ENCODE data around the gene HAUS1. TPM values are rescaled to one million over a fixed set of nuclear protein-coding genes. Genes with fewer than 3 reads are reported as not detected.
"Not testable (repeated sequence)": the region's sequence is repeated elsewhere in the genome, so short reads cannot be mapped to it uniquely, and the experiment has no call there.

HAUS1 gene
- total RNA-seq, 4 donors from 2014 or later, result 21.5 to 47.8 (median 36.1) TPM

DNA sequence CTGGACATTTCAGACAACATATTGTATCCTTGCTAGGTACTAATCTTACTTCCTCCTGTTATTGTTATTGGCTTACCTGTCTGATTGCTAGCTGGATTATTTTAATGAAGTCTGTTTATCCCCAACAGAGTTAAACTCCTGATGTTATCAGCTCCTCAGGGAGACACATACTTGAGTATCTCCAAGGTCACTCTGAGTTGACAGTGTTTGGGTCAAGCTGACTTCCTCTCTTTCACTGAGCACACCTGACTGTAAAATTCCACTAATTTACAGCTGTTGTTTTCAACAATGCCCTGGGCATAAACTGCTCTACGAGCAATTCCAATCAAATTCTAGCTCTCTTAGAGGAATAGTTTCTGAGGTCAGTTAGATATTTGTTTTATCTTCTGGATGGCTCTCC, 9.6 kb downstream of the HAUS1 start:
- intact Hi-C loops (cut with DNase I; ENCODE audit: low total_unique reads), result no loop called here
- no peaks in the 10 kb centered on the region for H3K9me3 ChIP-seq
- DNase-seq, result no peak
- H3K36me3 ChIP-seq, result no peaks in the 10 kb centered on the region
- TF ChIP-seq POLR2A (IDR thresholded peaks at IDR 0.05), result no peak
- TF ChIP-seq, protein P1, sequence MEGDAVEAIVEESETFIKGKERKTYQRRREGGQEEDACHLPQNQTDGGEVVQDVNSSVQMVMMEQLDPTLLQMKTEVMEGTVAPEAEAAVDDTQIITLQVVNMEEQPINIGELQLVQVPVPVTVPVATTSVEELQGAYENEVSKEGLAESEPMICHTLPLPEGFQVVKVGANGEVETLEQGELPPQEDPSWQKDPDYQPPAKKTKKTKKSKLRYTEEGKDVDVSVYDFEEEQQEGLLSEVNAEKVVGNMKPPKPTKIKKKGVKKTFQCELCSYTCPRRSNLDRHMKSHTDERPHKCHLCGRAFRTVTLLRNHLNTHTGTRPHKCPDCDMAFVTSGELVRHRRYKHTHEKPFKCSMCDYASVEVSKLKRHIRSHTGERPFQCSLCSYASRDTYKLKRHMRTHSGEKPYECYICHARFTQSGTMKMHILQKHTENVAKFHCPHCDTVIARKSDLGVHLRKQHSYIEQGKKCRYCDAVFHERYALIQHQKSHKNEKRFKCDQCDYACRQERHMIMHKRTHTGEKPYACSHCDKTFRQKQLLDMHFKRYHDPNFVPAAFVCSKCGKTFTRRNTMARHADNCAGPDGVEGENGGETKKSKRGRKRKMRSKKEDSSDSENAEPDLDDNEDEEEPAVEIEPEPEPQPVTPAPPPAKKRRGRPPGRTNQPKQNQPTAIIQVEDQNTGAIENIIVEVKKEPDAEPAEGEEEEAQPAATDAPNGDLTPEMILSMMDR (IDR thresholded peaks at IDR 0.05), result no peak
- no peak overlapping the region for H3K27ac ChIP-seq
- H3K4me3 ChIP-seq, result no peak overlapping the region
- no peaks in the 10 kb centered on the region for H3K27me3 ChIP-seq
- H3K4me1 ChIP-seq, result no peaks in the 10 kb centered on the region

DNA sequence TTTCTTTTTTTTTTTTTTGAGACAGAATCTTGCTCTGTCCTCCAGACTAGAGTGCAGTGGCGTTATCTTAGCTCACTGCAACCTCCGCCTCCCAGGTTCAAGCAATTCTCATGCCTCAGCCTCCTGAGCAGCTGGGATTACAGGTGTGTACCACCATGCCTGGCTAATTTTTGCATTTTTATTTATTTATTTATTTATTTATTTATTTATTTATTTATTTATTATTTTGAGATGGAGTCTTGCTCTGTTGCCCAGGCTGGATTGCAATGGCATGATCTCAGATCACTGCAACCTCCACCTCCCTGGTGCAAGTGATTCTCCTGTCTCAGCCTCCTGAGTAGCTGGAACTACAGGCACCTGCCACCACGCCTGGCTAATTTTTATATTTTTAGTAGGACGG, 22.4 kb downstream of the HAUS1 start:
- DNase-seq; H3K27ac ChIP-seq; H3K4me3 ChIP-seq; H3K9me3 ChIP-seq; H3K4me1 ChIP-seq; H3K27me3 ChIP-seq; intact Hi-C loops (cut with DNase I; ENCODE audit: low total_unique reads); H3K36me3 ChIP-seq: not testable (repeated sequence)

DNA sequence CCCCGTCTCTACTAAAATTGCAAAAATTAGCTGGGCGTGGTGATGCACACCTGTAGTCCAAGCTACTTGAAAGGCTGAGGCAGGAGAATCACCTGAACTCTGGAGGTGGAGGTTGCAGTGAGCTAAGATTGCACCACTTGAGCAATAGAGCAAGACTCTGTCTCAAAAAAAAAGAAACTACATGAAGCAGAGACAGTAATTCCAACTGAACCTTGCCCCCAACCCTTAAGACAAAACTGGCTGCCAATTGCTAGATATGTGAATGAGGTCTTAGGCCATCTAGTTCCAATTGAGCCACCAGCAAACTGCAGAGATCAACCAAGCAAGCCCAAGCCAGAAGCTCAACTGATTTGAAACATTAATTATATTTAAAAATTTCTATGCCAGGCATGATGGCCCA, 25.9 kb downstream of the HAUS1 start:
- no peak for DNase-seq
- H3K36me3 ChIP-seq, result no peaks in the 10 kb centered on the region
- no peaks in the 10 kb centered on the region for H3K4me1 ChIP-seq
- no peak overlapping the region for H3K27ac ChIP-seq
- no peaks in the 10 kb centered on the region for H3K27me3 ChIP-seq
- H3K9me3 ChIP-seq, result no peaks in the 10 kb centered on the region
- TF ChIP-seq, protein P1 (IDR thresholded peaks at IDR 0.05), result no peak
- no peak for TF ChIP-seq POLR2A (IDR thresholded peaks at IDR 0.05)
- intact Hi-C loops (cut with DNase I; ENCODE audit: low total_unique reads), result no loop called here
- H3K4me3 ChIP-seq, result no peak overlapping the region

DNA sequence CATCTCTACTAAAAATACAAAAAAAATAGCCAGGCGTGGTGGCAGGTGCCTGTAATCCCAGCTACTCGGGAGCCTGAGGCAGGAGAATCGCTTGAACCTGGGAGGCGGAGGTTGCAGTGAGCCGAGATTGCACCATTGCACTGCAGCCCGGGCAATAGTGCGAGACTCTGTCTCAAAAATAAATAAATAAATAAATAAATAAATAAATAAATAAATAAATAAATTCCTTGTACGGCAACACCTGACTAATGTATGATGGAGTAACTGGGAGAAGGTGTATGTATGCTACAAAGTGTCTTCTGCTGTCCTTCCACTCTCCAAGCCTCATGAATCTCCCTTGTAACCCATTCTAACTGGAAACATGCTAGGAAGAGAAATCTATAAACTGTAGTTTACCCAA, 26.4 kb downstream of the HAUS1 start:
- not testable (repeated sequence) for H3K36me3 ChIP-seq

DNA sequence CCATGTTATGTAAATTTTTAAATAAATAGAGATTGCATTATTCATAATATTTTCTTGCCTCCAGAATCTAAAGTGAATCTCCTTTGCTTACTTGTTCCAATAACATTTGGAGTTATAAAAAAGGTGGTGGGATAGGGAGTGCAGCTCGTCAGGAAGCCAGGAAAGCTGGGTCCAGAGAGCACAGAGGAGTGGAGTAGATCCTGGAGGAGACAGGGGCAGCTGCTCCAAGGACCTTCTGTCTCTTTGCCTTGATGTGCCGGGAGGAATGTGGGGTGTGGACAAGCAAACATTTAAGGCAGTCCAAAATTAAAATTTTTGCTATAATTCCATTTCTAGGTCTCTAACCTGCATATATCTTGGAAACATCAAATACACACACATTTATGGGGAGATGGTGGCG, 29.3 kb downstream of the HAUS1 start:
- Histone ChIP-seq H3K27me3 (no peaks in the 10 kb centered on the region), H3K4me1 (no peaks in the 10 kb centered on the region), H3K4me3 (no peak overlapping the region), H3K27ac (no peak overlapping the region), H3K36me3 (no peaks in the 10 kb centered on the region), H3K9me3 (no peaks in the 10 kb centered on the region)
- DNase-seq, result no peak
- intact Hi-C loops (cut with DNase I; ENCODE audit: low total_unique reads), result no loop called here
- TF ChIP-seq, protein P1 (IDR thresholded peaks at IDR 0.05), result no peak

More for the DNA sequence above, 26.4 kb downstream of the HAUS1 start:
- H3K27me3 ChIP-seq; H3K27ac ChIP-seq; H3K4me3 ChIP-seq; H3K9me3 ChIP-seq; H3K4me1 ChIP-seq; intact Hi-C loops (cut with DNase I; ENCODE audit: low total_unique reads); DNase-seq: not testable (repeated sequence)

DNA sequence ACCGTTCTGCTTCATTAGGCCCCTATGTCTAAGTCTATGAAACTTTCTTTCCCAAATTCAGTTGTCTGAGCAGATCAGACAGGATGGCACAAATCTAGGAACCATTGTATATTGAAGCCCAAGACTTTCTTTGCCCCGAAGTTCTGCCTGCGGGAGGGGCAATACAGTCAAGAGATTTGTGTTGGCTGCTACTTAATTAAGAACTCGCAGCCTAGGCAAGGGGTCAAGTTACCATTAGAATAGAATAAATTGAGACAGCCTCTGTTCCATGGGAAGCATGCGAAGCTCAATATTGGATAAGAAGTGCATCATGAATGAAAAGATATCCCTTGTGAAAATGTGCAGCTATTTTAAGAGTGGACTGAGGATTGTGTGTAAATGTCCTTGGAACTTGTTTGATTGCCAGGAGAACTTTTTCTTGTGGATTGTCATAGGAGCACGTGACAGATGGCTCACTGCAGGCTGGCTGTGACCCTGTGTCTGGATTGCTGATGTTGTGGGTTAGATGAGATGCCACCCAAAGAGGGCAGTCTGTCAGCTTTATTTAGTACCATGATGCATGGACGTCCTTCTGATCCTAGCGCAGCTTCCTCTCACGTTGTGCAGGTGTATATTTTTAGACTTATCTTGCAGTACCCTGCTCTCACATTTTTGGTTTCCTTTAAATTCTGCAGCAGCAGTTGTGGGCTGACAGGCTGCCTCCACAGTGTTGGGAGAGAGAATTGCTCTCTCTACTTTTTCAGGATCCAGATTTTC, 30.9 kb downstream of the HAUS1 start:
- no peaks in the 10 kb centered on the region for H3K4me1 ChIP-seq
- TF ChIP-seq, protein P1 (IDR thresholded peaks at IDR 0.05), result no peak
- no peak for TF ChIP-seq POLR2A (IDR thresholded peaks at IDR 0.05)

More for the DNA sequence above, 30.9 kb downstream of the HAUS1 start:
- Histone ChIP-seq H3K27me3 (no peaks in the 10 kb centered on the region), H3K36me3 (no peaks in the 10 kb centered on the region), H3K9me3 (no peaks in the 10 kb centered on the region), H3K4me3 (no peak overlapping the region), H3K27ac (no peak overlapping the region)
- intact Hi-C loops (cut with DNase I; ENCODE audit: low total_unique reads), result no loop called here
- DNase-seq, result no peak

Measured in uterus (tissue), 4 donors.